Naive B cell (primary cell): ENCODE data around the gene MOK. TPM values are rescaled to one million over a fixed set of nuclear protein-coding genes. Genes with fewer than 3 reads are reported as not detected.
A peak's percentile ranks its signal among the peaks of the same experiment; 100 is the strongest.

Experiments
- ATAC-seq, 2 donors: fragments of 150-1000 bp; cut with Tn5 transposase; 2 replicates each; pipeline ENCODE4 v1.10.0; 2021; ENCODE audit warnings: low read depth in 2 of 2, mild to moderate bottlenecking in 2 of 2, moderate library complexity in 2 of 2
- DNase-seq: peaks from one replicate; pipeline ENCODE4 v3.0.0; 2022
- H3K27ac Mint-ChIP-seq, 6 donors: one replicate each; pipeline ENCODE4 v1.8.0; 2020 to 2022; ENCODE audit warnings: mild to moderate bottlenecking in 6 of 6, mixed read lengths in 6 of 6, moderate library complexity in 5 of 6, inconsistent platforms in 2 of 6
- H3K27me3 Mint-ChIP-seq, 3 donors: one replicate each; pipeline ENCODE4 v1.8.0; 2021 to 2022; ENCODE audit warnings: mixed read lengths in 3 of 3, mild to moderate bottlenecking in 1 of 3
- H3K36me3 Mint-ChIP-seq, 2 donors: one replicate each; pipeline ENCODE4 v1.8.0; 2020 to 2022; ENCODE audit warnings: mixed read lengths in 2 of 2, inconsistent platforms in 1 of 2, mild to moderate bottlenecking in 1 of 2
- H3K4me1 Mint-ChIP-seq, 3 donors: one replicate each; pipeline ENCODE4 v1.8.0; 2020 to 2022; ENCODE audit warnings: mixed read lengths in 3 of 3, inconsistent platforms in 1 of 3, mild to moderate bottlenecking in 1 of 3, moderate library complexity in 1 of 3
- H3K4me3 Mint-ChIP-seq, 8 donors: one replicate each; pipeline ENCODE4 v1.8.0; 2020 to 2022; ENCODE audit warnings: mild to moderate bottlenecking in 8 of 8, mixed read lengths in 8 of 8, moderate library complexity in 8 of 8, inconsistent platforms in 2 of 8
- H3K9me3 Mint-ChIP-seq, 7 donors: one replicate each; pipeline ENCODE4 v1.8.0; 2020 to 2022; ENCODE audit warnings: mixed read lengths in 7 of 7, mild to moderate bottlenecking in 5 of 7, inconsistent platforms in 2 of 7, moderate library complexity in 1 of 7
- polyA plus RNA-seq, 6 donors: library from polyadenylated mRNA; unstranded; fragments of 300-500 nt; fragmentation: Illumina TruSeq; gene quantifications; one replicate each; pipeline ENCODE4 v1.2.3, GENCODE V29; 2021; ENCODE audit warnings: low read depth in 6 of 6

Gene MOK
- polyA plus RNA-seq, 6 donors from 2014 or later = 0.64 to 2.0 (median 1.2) TPM; not detected in 1

GRCh38 chr14:102293781-102294180, 11.2 kb downstream of the MOK start:
- H3K4me1 Mint-ChIP-seq = no peaks in the 10 kb centered on the region
- H3K4me3 Mint-ChIP-seq = no peak overlapping the region
- no peaks in the 10 kb centered on the region for H3K36me3 Mint-ChIP-seq
- H3K9me3 Mint-ChIP-seq = peaks cover 0 to 5% (median 0%) of the 10 kb centered on the region in 7 donors
- no peak overlapping the region for H3K27ac Mint-ChIP-seq
- no peaks in the 10 kb centered on the region for H3K27me3 Mint-ChIP-seq
- DNase-seq = no peak
- ATAC-seq = no peak

GRCh38 chr14:102292441-102292840, 12.5 kb downstream of the MOK start:
- H3K27ac Mint-ChIP-seq = no peak overlapping the region

GRCh38 chr14:102288139-102288538, 16.8 kb downstream of the MOK start:
- no peaks in the 10 kb centered on the region for H3K4me1 Mint-ChIP-seq
- no peak overlapping the region for H3K4me3 Mint-ChIP-seq
- no peak overlapping the region for H3K27ac Mint-ChIP-seq
- H3K27me3 Mint-ChIP-seq = no peaks in the 10 kb centered on the region
- H3K9me3 Mint-ChIP-seq = peaks cover 0 to 2% (median 0%) of the 10 kb centered on the region in 7 donors
- ATAC-seq = no peak
- no peaks in the 10 kb centered on the region for H3K36me3 Mint-ChIP-seq
- no peak for DNase-seq

More at GRCh38 chr14:102292441-102292840, 12.5 kb downstream of the MOK start:
- H3K36me3 Mint-ChIP-seq = no peaks in the 10 kb centered on the region
- no peak for DNase-seq
- no peak overlapping the region for H3K4me3 Mint-ChIP-seq
- peaks cover 0 to 2% (median 0%) of the 10 kb centered on the region in 7 donors for H3K9me3 Mint-ChIP-seq
- no peaks in the 10 kb centered on the region for H3K4me1 Mint-ChIP-seq
- H3K27me3 Mint-ChIP-seq = no peaks in the 10 kb centered on the region
- ATAC-seq = no peak

GRCh38 chr14:102285106-102285505, 19.9 kb downstream of the MOK start:
- Mint-ChIP-seq H3K36me3 (no peaks in the 10 kb centered on the region), H3K9me3 (peaks cover 0 to 2% (median 0%) of the 10 kb centered on the region in 7 donors), H3K4me1 (no peaks in the 10 kb centered on the region), H3K4me3 (no peak overlapping the region), H3K27me3 (no peaks in the 10 kb centered on the region), H3K27ac (no peak overlapping the region)
- no peak for ATAC-seq
- DNase-seq = no peak

- Mint-ChIP-seq H3K27ac (no peak overlapping the region), H3K27me3 (no peaks in the 10 kb centered on the region), H3K4me3 (no peak overlapping the region)
Measured at GRCh38 chr14:102283631-102284129, 21.3 kb downstream of the MOK start.

GRCh38 chr14:102282751-102283465, 22.1 kb downstream of the MOK start:
- no peaks in the 10 kb centered on the region for H3K36me3 Mint-ChIP-seq
- H3K27me3 Mint-ChIP-seq = no peaks in the 10 kb centered on the region
- ATAC-seq (no peak), DNase-seq (no peak)
- H3K4me1 Mint-ChIP-seq = no peaks in the 10 kb centered on the region
- no peak overlapping the region for H3K4me3 Mint-ChIP-seq
- H3K27ac Mint-ChIP-seq = no peak overlapping the region
- H3K9me3 Mint-ChIP-seq = no peaks in the 10 kb centered on the region

More at GRCh38 chr14:102283631-102284129, 21.3 kb downstream of the MOK start:
- DNase-seq (no peak), ATAC-seq (no peak)
- Mint-ChIP-seq H3K4me1 (no peaks in the 10 kb centered on the region), H3K9me3 (peaks cover 0 to 2% (median 0%) of the 10 kb centered on the region in 7 donors), H3K36me3 (no peaks in the 10 kb centered on the region)

- no peaks in the 10 kb centered on the region for H3K27me3 Mint-ChIP-seq
- ATAC-seq (no peak), DNase-seq (no peak)
- H3K4me1 Mint-ChIP-seq = no peaks in the 10 kb centered on the region
- H3K4me3 Mint-ChIP-seq = no peak overlapping the region
- H3K36me3 Mint-ChIP-seq = no peaks in the 10 kb centered on the region
- H3K9me3 Mint-ChIP-seq = no peaks in the 10 kb centered on the region
- H3K27ac Mint-ChIP-seq = no peak overlapping the region
Measured at GRCh38 chr14:102280376-102280962, 24.5 kb downstream of the MOK start.

- Mint-ChIP-seq H3K27me3 (no peaks in the 10 kb centered on the region), H3K4me3 (no peak overlapping the region), H3K9me3 (peaks cover 0 to under 1% (median 0%) of the 10 kb centered on the region in 7 donors), H3K4me1 (no peaks in the 10 kb centered on the region), H3K27ac (no peak overlapping the region), H3K36me3 (no peaks in the 10 kb centered on the region)
- DNase-seq (no peak), ATAC-seq (no peak)
Measured at GRCh38 chr14:102279688-102280348, 25.1 kb downstream of the MOK start.

GRCh38 chr14:102279282-102279681, 25.7 kb downstream of the MOK start:
- Mint-ChIP-seq H3K4me1 (no peaks in the 10 kb centered on the region), H3K27me3 (no peaks in the 10 kb centered on the region), H3K4me3 (no peak overlapping the region), H3K9me3 (peaks cover 0 to 2% (median 0%) of the 10 kb centered on the region in 7 donors), H3K36me3 (no peaks in the 10 kb centered on the region), H3K27ac (no peak overlapping the region)
- DNase-seq = no peak
- no peak for ATAC-seq

GRCh38 chr14:102278631-102278935, 26.4 kb downstream of the MOK start:
- no peak for ATAC-seq
- H3K27me3 Mint-ChIP-seq = no peaks in the 10 kb centered on the region
- no peak for DNase-seq
- no peaks in the 10 kb centered on the region for H3K36me3 Mint-ChIP-seq
- peaks cover 0 to 2% (median 0%) of the 10 kb centered on the region in 7 donors for H3K9me3 Mint-ChIP-seq
- H3K4me3 Mint-ChIP-seq = no peak overlapping the region
- no peaks in the 10 kb centered on the region for H3K4me1 Mint-ChIP-seq
- no peak overlapping the region for H3K27ac Mint-ChIP-seq

GRCh38 chr14:102277874-102278630, 26.9 kb downstream of the MOK start:
- no peak for ATAC-seq
- Mint-ChIP-seq H3K36me3 (no peaks in the 10 kb centered on the region), H3K27ac (no peak overlapping the region)

GRCh38 chr14:102275866-102276265, 29.1 kb downstream of the MOK start:
- DNase-seq = no peak
- ATAC-seq = no peak
- Mint-ChIP-seq H3K36me3 (no peaks in the 10 kb centered on the region), H3K9me3 (peaks cover 0 to 2% (median 0%) of the 10 kb centered on the region in 7 donors), H3K27ac (no peak overlapping the region), H3K4me3 (peak overlapping the region in 1 of 8 donors; percentile 1), H3K4me1 (no peaks in the 10 kb centered on the region), H3K27me3 (no peaks in the 10 kb centered on the region)

More at GRCh38 chr14:102277874-102278630, 26.9 kb downstream of the MOK start:
- Mint-ChIP-seq H3K27me3 (no peaks in the 10 kb centered on the region), H3K9me3 (peaks cover 0 to 2% (median 0%) of the 10 kb centered on the region in 7 donors), H3K4me1 (no peaks in the 10 kb centered on the region), H3K4me3 (no peak overlapping the region)
- no peak for DNase-seq

GRCh38 chr14:102272392-102272791, 32.6 kb downstream of the MOK start:
- DNase-seq (no peak), ATAC-seq (no peak)
- H3K9me3 Mint-ChIP-seq = peaks cover 0 to 2% (median 0%) of the 10 kb centered on the region in 7 donors
- H3K27me3 Mint-ChIP-seq = no peaks in the 10 kb centered on the region
- no peak overlapping the region for H3K27ac Mint-ChIP-seq
- no peak overlapping the region for H3K4me3 Mint-ChIP-seq
- no peaks in the 10 kb centered on the region for H3K4me1 Mint-ChIP-seq
- no peaks in the 10 kb centered on the region for H3K36me3 Mint-ChIP-seq
